K562 treated with DMSO at 1 percent for 48 hours (cell line): ENCODE data around the gene BORCS8. TPM values are rescaled to one million over a fixed set of nuclear protein-coding genes. Genes with fewer than 3 reads are reported as not detected.

Experiments used
- total RNA-seq: library from RNA; unstranded; fragments of 300-600 nt; gene quantifications from 2 replicates; pipeline ENCODE4 v1.2.3, GENCODE V29; 2022; ENCODE audit warnings: low replicate concordance; ENCODE audit errors: extremely low read depth

The BORCS8 gene
- not detected in 2 replicates for total RNA-seq

GRCh38 chr19:19192078-19192882 lies at the start of gene BORCS8, which contains the start of gene RFXANK:
Gene BORCS8, minus strand, starts transcription at chr19:19192152. Its CDS starts 35 bp downstream, at chr19:19192117.
Gene RFXANK, plus strand, starts transcription at chr19:19192258. Its CDS starts 1,689 bp downstream, at chr19:19193947.

DNA sequence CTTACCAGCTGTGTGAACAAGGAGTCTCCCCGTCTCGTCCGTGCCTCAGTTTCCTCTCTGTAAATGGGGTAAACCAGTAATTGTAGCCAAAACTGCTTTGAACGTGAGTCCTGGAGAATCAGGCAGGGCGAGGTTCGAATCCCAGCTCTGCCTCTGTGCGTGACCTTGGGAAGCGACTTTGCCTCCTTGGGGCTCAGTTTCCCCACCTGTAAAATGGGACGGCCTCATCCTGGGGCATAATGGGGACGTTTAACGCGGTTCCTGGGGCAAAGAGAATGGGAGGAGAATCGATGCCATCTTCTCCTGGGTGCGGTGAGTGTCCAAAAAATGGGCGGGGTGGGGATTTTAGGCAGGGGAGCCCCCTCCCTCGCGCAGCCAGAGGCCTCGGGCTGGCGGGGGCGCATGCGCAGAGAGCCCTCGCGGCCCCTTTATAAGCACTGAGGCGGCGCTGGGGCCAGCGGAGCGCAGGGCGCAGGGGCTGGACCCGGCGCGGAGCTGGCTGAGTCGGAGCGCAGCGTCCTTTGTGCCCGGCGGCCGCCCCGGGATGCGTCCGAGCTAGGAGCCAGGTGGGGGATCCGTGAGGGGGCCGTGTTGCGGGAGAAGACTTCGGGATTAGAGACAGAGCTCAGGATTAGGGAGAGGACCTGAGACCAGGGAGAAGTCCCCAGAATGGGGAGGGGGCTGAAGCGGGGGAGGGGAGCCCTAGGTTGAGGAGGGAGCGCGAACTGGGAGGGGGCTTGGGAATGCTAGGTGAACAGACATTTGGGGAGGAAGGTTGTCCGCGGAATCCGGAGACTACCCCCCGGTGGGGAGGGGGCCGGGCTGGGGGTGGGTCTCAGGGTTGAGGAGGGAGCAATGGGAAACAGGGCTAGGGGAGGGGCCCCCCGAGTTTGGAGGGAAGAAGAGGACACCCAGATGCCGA lies 19.8 kb upstream of the BORCS8 start, which contains the start of gene NCAN:
Gene NCAN (plus strand): TSS at position 460 of the 922 bp plus-strand sequence. CDS start 4,996 bp downstream, outside the sequence.

DNA sequence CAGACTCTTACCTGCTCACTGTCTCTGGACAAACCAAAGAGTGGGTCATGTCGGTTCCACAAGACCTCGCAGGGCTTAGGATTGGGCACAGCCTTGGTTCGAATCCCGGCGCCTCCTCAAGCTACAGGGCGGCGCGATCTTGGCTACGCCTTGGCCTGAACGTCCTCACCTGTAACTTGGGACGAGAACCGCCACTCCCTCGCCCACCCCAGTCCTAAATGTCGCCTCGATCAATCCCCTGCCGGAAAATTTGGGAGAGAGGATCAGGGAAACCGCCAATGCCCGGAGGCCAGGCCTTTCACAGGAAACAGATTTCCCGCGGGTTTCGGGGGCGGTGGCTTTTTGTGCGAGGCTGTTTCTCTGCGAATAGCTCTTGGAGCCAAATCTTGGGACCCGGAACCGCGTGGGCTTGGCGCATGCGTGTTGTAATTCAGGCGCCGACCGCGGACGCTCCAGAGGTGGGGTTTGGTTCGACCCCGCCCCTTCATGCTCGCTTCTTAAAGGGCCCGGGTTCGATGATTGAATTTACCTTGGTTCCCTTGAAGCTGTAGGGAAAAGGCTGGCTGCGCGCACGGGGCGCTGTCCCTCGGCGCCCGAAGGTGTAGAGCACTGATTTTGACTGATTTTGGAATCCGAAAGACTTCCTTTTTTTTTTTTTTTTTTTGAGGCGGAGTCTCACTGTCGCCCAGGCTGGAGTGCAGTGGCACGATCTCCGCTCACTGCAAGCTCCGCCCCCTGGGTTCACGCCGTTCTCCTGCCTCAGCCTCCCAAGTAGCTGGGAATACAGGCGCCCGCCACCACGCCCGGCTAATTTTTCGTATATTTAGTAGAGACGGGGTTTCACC lies 11.3 kb upstream of the BORCS8 start, which contains the start of gene NR2C2AP:
Gene NR2C2AP (minus strand): TSS at position 403 of the 845 bp plus-strand sequence. CDS start 354 bp downstream, at position 49.

DNA sequence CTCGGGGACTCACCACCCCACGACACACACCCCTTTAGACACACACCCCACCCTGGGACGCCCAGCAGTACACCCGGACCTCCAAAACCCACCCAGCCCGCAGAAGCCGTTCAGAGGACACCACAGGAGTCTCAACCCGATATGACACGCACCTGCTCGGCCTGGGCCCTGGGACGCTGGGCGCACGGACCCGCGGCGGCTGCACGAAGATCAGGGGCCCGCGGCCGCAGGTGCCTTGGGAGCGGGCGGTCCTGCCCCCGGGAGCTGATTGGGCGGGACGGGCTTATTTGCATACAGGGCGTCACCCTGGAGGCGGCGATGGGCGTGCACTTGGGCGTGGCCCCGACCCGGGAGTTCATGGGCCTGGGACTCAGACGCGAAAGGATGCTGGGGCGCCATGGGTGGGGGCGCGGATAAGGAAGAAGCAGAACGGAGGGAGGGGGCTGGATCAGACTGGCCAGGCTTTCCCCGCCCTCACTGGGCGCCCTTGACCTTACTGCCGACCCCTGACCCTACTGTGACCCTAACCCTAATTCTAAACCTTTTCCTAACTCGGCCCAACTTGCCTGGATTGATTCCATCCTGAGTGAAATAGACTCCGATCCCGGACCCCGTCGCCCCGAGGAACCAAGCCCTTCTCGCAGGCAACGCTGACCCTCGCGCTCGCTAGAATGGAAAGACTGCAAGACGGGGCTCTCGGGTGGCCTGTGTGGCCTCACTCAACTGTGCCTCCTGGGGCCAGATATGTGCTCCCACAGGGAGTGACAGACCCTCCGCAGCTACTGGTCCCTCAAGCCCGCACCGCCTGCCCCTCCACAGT lies 21.7 kb downstream of the BORCS8 start, which contains the start of gene MEF2B:
Gene MEF2B (minus strand): TSS at position 211 of the 820 bp plus-strand sequence. CDS start 19,528 bp downstream, outside the sequence.

GRCh38 chr19:19138109-19138981 lies 53.6 kb downstream of the BORCS8 start, which contains the start of gene TMEM161A:
Gene TMEM161A, minus strand, starts transcription at chr19:19138478. Its CDS starts 50 bp downstream, at chr19:19138428.

Other genes starting within 250 kb of the BORCS8 start
- not detected in 2 replicates for gene SUGP2, start 158.6 kb downstream of the BORCS8 start, total RNA-seq
- not detected in 2 replicates for gene ARMC6, start 158.5 kb downstream of the BORCS8 start, total RNA-seq
- not detected in 2 replicates for gene SLC25A42, start 128.2 kb downstream of the BORCS8 start, total RNA-seq
- not detected in 2 replicates for gene TMEM161A, start 53.7 kb downstream of the BORCS8 start, total RNA-seq
- gene MEF2B, start 21.9 kb downstream of the BORCS8 start, total RNA-seq = not detected in 2 replicates
- not detected in 2 replicates for gene RFXANK, start 106 bp upstream of the BORCS8 start, total RNA-seq
- gene NR2C2AP, start 11.3 kb upstream of the BORCS8 start, total RNA-seq = not detected in 2 replicates
- gene NCAN, start 19.8 kb upstream of the BORCS8 start, total RNA-seq = not detected in 2 replicates
- not detected in 2 replicates for gene TM6SF2, start 81.1 kb upstream of the BORCS8 start, total RNA-seq
- not detected in 2 replicates for gene SUGP1, start 128.4 kb upstream of the BORCS8 start, total RNA-seq
- gene MAU2, start 128.7 kb upstream of the BORCS8 start, total RNA-seq = not detected in 2 replicates
- gene GATAD2A, start 213.5 kb upstream of the BORCS8 start, total RNA-seq = not detected in 2 replicates